GM19395 (cell line): Measurements from ENCODE around the gene SLC66A1.

Experiments used
- ATAC-seq: cut with Tn5 transposase; IDR thresholded peaks from one replicate; pipeline ENCODE4 v1.9.1; 2021; ENCODE audit warnings: mild to moderate bottlenecking, moderate library complexity; ENCODE audit not compliant: unreplicated experiment

The SLC66A1 gene

DNA sequence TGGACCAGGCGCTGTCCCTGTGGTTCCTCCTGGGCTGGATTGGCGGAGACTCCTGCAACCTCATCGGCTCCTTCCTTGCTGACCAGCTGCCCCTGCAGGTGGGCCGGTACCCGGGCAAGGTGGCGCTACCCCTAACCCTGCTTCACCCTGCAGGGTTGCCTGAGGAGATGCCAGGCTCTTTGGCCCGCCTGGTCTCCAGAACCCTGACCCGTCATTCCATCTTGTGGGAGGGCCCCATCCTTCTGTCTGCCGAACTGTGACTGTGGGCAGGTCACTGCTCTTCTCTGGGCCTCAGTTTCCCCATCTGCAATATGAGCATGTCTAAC is 12.5 kb downstream of the SLC66A1 start:
- ATAC-seq, result no peak

GRCh38 chr1:19325368-19325957 is 13.3 kb downstream of the SLC66A1 start:
- no peak for ATAC-seq

DNA sequence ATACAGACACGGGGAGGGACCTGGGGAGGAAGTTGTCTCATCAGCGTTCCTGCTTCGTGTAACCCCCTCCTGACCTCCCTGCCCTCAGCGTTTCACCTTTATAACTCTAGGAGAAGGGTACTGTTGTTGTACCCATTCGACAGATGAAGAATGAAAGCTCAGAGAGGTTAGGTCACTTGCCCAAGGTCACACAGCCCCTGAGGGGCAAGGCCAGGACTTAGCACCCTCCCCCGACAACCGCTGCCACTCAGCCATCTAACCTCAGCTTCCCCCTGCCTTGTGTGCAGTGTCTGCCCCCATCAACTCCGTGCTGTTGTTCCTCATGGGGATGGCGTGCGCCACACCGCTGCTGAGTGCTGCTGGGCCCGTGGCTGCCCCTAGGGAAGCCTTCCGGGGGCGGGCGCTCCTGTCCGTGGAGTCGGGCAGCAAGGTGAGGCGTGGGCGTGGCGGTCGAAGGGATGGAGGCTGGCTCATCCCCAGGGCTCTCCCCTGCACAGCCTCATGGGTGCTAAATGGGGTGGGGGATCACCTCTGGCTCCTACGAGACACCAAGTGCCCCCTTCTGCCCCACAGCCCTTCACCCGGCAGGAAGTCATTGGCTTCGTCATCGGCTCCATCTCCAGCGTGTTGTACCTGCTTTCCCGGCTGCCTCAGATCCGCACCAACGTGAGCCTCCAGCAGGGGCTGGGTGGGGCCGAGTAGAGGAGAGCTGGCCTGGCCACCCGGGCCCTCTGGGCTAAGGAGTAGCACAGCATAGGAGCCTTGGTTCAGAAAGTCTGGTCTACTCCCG is 14.0 kb downstream of the SLC66A1 start:
- ATAC-seq, result no peak

DNA sequence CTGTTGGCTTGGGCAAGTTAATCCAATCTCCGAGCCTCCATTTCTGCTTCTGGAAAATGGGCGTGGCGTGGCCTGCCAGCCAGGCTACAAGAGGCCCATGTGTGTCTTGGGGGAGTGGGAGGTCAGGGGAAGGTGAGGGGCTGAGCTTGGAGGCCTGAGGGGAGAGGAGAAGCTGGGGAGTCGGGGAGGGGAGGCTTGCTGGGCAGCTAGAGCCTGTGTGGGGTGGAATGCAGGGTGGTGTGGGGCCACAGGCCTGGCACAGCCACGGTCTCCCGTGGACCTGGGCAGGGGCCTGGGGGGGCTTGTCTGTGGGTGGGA is 14.6 kb downstream of the SLC66A1 start:
- no peak for ATAC-seq

GRCh38 chr1:19327301-19327700 is 15.2 kb downstream of the SLC66A1 start:
- no peak for ATAC-seq

DNA sequence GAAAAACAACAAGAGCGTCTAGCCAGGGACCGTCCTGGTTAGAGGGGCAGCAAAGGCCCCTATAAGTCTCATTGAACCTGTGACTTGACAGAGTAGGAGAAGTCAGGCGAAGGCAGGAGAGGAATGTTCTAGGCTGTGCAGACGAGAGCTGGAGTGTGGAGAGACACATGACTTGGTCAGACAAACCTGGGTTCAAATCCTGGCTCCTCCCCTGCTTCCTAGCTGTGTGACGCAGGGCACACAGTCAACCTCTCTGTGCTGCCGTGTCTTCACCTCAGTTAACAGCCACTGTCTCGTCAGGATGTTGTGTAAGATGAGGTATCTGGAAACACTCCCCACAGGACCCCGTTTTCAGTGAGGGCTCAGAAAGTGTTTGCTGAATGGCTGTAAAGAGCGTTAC is 15.6 kb downstream of the SLC66A1 start:
- ATAC-seq, result no peak

DNA sequence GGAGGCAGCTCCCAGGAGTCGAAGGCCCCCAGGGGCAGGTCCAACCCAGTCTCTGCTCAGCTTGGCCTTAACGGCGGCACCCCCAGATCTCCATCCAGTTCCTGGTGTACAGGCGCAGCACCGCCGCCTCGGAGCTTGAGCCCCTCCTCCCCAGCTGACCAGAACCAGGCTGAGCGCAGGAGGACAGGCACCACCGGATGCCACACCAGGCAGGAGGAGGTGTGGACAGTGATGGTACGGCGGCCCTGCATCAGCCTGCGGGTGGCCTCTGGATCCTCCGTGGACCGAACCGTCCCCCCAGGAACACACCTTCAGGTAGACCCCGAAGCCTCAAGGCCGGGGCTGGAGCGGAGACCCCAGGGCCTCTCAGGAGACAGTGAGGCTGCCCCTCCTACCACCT is 16.4 kb downstream of the SLC66A1 start:
- ATAC-seq, result no peak

DNA sequence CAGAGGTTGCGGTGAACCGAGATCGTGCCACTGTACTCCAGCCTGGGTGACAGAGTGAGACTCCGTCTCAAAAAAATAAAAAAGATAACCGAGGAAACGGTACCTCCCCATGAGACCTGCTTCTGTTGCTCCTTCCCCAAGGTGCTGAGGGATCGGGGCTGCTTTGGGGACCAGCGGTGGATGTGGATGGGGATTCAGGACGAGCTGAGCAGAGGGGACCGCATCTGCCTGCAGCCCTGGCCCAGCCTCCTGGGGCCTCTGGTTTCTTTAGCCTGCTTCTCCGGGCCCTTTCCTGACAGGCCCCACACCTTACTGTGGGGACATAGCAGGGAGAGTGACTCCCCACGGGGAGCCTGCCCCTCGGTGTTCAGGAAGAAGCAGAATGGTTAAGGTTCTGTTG is 17.1 kb downstream of the SLC66A1 start:
- no peak for ATAC-seq

GRCh38 chr1:19329611-19330010 is 17.5 kb downstream of the SLC66A1 start:
- no peak for ATAC-seq

GRCh38 chr1:19330449-19331135 is 18.5 kb downstream of the SLC66A1 start:
- ATAC-seq, result no peak

DNA sequence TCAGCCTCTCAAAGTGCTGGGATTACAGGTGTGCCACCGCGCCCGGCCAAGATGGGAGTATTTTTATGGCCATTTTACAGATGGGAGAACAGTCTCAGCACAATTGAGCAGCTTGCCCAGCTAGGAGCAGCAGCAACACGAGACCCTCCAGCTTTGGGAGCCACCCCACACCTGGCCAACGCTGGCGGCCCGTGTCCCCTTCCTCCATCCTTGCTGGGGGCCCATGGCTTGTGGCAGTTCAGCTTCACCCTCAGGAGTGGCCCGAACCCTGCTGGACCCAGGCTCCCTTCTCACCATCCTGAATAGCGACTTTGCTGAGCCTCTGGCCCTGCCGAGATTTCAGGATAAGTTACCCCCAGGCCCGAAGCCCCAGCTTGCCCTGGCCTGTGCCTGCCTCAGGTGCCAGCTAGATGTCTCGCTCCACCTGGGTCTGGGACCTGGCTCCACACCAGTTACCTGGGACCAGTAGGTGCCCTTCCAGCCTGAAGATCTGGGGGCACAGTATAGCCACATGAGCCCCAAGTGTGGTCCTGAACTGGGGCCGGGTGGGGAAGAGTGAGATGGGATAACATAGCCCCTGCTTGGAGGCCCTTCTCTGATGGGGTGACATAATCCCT is 19.2 kb downstream of the SLC66A1 start:
- ATAC-seq, result no peak

DNA sequence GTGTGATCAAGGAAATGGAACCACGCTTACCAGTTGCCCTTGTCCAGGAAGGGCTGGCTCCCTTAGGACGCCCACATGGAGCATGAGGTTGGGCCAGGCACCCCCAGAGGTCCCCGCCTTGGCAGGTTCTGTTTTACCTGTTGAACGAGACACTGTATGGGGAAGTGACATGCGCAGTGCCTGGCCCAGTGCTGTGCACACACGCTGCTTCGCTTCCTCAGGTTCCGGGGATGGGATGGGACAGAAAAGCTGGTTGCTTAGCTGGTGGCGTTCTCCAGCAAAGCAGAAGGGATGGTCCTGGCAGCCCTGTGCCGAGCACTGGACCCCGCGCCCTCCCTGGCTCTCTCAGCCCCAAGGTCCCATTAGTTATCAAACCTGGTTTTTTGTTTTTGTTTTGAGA is 20.7 kb downstream of the SLC66A1 start:
- ATAC-seq, result no peak

DNA sequence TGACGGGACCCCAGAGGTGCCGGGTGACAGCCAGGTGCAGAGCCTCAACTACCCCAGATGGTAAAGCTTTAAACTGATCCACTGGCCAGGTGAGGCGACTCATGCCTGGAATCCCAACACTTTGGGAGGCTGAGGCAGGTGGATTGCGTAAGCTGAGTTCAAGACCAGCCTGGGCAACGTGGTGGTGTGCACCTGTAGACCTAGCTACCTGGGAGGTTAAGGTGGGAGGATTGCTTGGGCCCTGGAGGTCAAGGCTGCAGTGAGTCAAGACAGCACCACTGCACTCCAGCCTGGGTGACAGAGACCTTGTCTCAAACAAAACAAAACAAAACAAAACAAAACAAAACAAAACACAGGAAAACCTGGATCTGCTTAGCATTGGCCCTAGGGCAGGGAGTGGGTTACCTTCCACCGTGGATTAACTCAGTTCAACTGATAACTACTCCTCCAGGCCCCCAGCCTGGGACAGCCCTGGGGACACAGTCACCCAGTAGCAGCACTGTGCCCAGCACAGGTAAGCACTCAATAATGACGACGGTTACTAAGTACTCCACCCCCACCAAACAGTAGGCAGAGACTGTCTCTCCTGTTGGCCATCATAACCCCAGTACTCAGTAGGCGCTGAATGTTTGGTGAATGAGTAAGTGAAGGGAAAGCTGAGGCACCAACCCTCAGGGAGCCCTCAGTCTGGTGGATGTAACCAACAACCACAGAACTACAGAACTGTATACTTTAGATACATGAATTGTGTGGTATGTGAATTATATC is 21.6 kb downstream of the SLC66A1 start:
- ATAC-seq, result no peak

DNA sequence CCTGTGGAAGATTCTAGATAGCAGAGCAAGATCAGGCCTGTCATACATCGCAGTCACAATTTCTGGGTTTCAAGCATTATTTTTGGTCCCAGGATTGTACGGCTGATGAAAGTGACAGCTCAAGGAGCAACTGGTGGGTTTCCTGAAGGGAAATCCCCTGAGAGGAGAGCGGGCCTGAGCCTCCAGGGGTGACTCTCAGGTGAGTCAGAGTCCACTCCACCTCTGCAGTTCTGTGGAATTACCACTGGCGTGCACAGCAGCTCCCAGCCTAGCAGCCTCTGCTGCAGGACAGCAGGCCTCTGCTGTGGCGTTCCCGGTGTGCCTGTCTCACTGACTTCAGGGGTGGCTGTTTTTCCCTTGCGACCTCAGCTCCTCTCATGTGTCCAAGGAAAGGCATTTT is 24.4 kb downstream of the SLC66A1 start:
- no peak for ATAC-seq

GRCh38 chr1:19337289-19337688 is 25.2 kb downstream of the SLC66A1 start:
- ATAC-seq, result no peak

- ATAC-seq, result no peak
Measured at GRCh38 chr1:19338323-19338762, 26.2 kb downstream of the SLC66A1 start.

GRCh38 chr1:19339214-19339861 is 27.2 kb downstream of the SLC66A1 start:
- ATAC-seq, result no peak

DNA sequence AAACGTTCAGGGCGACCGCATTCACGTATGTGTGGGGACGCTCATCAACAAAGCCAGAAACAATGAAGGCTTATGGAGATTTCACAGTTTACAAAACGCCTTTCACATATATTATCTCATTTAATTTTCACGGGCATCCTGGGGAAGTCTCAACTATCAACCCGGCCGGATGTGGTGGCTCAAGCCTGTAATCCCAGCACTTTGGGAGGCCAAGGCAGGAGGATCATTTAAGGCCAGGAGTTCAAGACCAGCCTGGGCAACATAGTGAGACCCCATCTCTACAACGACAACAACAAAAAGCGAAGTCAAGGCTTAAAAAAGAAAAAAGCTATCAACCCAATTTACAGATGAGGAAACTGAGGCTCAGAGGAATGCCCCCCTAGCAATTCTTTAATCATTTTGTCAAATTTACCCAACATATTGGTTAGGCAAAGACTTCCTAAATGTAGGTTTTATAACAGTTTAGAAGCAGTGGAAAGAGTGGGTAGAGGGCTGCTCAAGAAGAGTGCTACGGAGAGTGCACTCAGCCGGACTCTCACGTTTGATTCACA is 28.3 kb downstream of the SLC66A1 start:
- ATAC-seq, result no peak

DNA sequence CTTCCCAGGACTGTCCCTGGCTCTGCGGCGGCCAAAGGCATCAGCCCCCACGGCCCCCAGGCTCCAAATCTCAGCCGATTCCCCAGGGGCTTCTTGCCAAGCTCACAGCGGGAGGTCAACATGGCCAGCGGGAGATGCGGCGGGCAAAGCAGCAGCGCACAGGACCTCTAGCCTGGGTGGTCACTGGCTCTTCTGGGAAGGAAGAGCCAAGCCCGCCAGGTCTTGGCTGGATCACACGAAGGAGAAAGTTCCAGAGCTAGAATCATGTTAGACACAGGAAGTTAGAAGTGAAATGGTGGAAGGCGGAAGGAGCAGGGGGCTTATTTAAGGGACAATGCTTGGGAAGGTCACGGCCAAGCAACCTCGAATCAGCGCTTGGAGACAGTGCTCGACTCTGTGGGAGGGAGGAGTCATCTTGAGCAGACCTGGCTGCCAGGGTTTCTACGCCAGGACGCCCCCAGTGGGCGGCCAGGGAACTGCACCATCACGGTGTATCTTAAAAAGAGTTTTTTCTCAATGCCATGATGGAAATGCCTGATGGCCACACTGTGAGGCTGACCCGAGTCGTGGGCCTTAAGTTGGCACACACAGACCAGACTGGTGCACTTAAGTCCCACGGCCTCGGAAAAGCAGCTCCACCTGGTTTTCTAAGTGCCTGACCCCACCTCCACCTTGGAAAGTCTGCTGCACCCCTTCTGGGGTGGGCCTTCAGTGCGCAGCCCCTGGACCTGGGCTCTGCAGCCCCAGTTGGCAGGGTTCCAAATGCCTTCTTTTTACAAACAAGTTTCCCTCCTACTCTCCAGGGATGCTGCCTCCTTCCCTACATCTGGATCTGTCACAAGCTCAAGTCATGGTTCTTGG is 29.3 kb downstream of the SLC66A1 start:
- no peak for ATAC-seq
